HL-60 (cell line): ENCODE measurements around the gene HLA-DQA2.

ENCODE experiments used
- GABPA ChIP-seq: IDR thresholded peaks from 2 replicates; pipeline ENCODE4 v1.6.1; 2012; ENCODE audit warnings: low read depth
- POLR2AphosphoS5 ChIP-seq: IDR thresholded peaks from 2 replicates; pipeline ENCODE4 v1.6.1; 2012; ENCODE audit warnings: low read depth
- TF ChIP-seq, protein P1 (sequence below): IDR thresholded peaks from one replicate; pipeline ENCODE4 v1.5.1; 2011; ENCODE audit warnings: low read length, control low read depth, inconsistent platforms; ENCODE audit not compliant: insufficient read depth

DNA sequence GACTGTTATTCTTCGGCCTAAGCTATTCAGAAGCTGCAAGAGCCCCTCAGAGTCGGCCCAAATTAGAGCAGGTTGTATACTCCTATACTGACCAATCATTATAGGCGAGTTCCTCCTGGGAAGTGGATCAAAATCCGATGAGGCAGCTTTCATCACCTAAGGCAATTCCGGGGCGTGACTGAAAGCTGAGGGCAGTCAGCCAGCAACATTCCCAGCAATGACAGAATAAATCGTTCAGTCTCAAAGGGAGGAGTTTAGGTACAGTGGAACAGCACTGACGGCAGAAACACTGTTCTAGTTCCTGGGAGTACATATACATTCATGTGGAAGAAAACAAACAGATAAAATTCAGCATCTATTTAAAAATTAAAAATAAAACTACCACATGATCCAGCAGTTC is 11.4 kb downstream of the HLA-DQA2 start:
- TF ChIP-seq, protein P1, sequence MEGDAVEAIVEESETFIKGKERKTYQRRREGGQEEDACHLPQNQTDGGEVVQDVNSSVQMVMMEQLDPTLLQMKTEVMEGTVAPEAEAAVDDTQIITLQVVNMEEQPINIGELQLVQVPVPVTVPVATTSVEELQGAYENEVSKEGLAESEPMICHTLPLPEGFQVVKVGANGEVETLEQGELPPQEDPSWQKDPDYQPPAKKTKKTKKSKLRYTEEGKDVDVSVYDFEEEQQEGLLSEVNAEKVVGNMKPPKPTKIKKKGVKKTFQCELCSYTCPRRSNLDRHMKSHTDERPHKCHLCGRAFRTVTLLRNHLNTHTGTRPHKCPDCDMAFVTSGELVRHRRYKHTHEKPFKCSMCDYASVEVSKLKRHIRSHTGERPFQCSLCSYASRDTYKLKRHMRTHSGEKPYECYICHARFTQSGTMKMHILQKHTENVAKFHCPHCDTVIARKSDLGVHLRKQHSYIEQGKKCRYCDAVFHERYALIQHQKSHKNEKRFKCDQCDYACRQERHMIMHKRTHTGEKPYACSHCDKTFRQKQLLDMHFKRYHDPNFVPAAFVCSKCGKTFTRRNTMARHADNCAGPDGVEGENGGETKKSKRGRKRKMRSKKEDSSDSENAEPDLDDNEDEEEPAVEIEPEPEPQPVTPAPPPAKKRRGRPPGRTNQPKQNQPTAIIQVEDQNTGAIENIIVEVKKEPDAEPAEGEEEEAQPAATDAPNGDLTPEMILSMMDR, result no peak
- TF ChIP-seq POLR2AphosphoS5, result no peak
- TF ChIP-seq GABPA, result no peak
